Activated T-helper 2 cell treated with anti-CD3 and anti-CD28 coated beads, Interferon-gamma antibody, Interleukin-2, Interleukin-4, amounts not matched to agents 10 μg/mL and 5 μg/mL and 100 μg/mL, durations not matched to agents 14 hours and 24 hours and 36 hours (primary cell): ENCODE measurements around the gene ATG9A. TPM values are rescaled to one million over a fixed set of nuclear protein-coding genes. Genes with fewer than 3 reads are reported as not detected.
A peak's percentile ranks its signal among the peaks of the same experiment; 100 is the strongest.
"Not testable (repeated sequence)": the region's sequence is repeated elsewhere in the genome, so short reads cannot be mapped to it uniquely, and the experiment has no call there.

Experiments used
- DNase-seq: peaks from one replicate; pipeline ENCODE4 v3.0.0; 2021; ENCODE audit warnings: low spot score
- H3K27ac Mint-ChIP-seq: one replicate; pipeline ENCODE4 v1.8.0; 2021; ENCODE audit warnings: mixed read lengths
- H3K27me3 Mint-ChIP-seq: one replicate; pipeline ENCODE4 v1.8.0; 2021; ENCODE audit warnings: low read depth, mixed read lengths
- H3K36me3 Mint-ChIP-seq: one replicate; pipeline ENCODE4 v1.8.0; 2021; ENCODE audit warnings: low read depth, mixed read lengths
- H3K4me1 Mint-ChIP-seq: one replicate; pipeline ENCODE4 v1.8.0; 2021; ENCODE audit warnings: low read depth, mixed read lengths
- H3K4me3 Mint-ChIP-seq: one replicate; pipeline ENCODE4 v1.8.0; 2021; ENCODE audit warnings: low read depth, mild to moderate bottlenecking, moderate library complexity, mixed read lengths
- H3K9me3 Mint-ChIP-seq: one replicate; pipeline ENCODE4 v1.8.0; 2021; ENCODE audit warnings: mixed read lengths
- intact Hi-C: fragments of 100-400 bp; cut with micrococcal nuclease; formaldehyde crosslinking; loops from one replicate; pipeline ENCODE4 v1.15.1; 2023
- total RNA-seq: library from RNA; stranded (reverse); gene quantifications from 2 replicates; pipeline ENCODE4 v1.2.3, GENCODE V29; 2022

Gene ATG9A
- total RNA-seq, 1 donor from 2014 or later, result 53.1 TPM

GRCh38 chr2:219266232-219266631 is 36.8 kb upstream of the ATG9A start:
- no peaks in the 10 kb centered on the region for H3K4me1 Mint-ChIP-seq
- no peak for DNase-seq
- intact Hi-C loops, result no loop called here
- no peak overlapping the region for H3K4me3 Mint-ChIP-seq
- peaks cover 4% of the 10 kb centered on the region for H3K27me3 Mint-ChIP-seq
- H3K9me3 Mint-ChIP-seq, result no peaks in the 10 kb centered on the region
- no peak overlapping the region for H3K27ac Mint-ChIP-seq
- no peaks in the 10 kb centered on the region for H3K36me3 Mint-ChIP-seq

GRCh38 chr2:219261024-219261855 is 31.8 kb upstream of the ATG9A start:
- intact Hi-C loops, result no loop called here
- DNase-seq, result no peak
- Mint-ChIP-seq H3K4me3 (no peak overlapping the region), H3K36me3 (no peaks in the 10 kb centered on the region), H3K27ac (no peak overlapping the region), H3K4me1 (no peaks in the 10 kb centered on the region), H3K9me3 (no peaks in the 10 kb centered on the region), H3K27me3 (peaks cover 13% of the 10 kb centered on the region)

GRCh38 chr2:219258942-219259341 is 29.5 kb upstream of the ATG9A start:
- Mint-ChIP-seq H3K27me3 (peaks cover 13% of the 10 kb centered on the region), H3K4me1 (peaks cover 10% of the 10 kb centered on the region)
- H3K27ac Mint-ChIP-seq, H3K36me3 Mint-ChIP-seq, H3K9me3 Mint-ChIP-seq, H3K4me3 Mint-ChIP-seq, DNase-seq: not testable (repeated sequence)
- intact Hi-C loops, result loop anchor here (10.0 kb wide), 1 partner anchor 854 kb away; no protein-coding TSS in a partner anchor

GRCh38 chr2:219254590-219255201 is 25.3 kb upstream of the ATG9A start:
- Mint-ChIP-seq H3K4me1 (peaks cover 39% of the 10 kb centered on the region), H3K4me3 (peak overlapping the region; percentile 77), H3K27ac (peak overlapping the region; percentile 92), H3K36me3 (peaks cover 36% of the 10 kb centered on the region), H3K27me3 (peaks cover 3% of the 10 kb centered on the region), H3K9me3 (no peaks in the 10 kb centered on the region)
- intact Hi-C loops, result loop anchor here (1.0 to 10.0 kb wide), 2 partner anchors 25 to 850 kb away; partner anchors contain the start of gene DNAJB2
- peak; percentile 40 for DNase-seq

- peak within 1 kb of the TSS; percentile 92 for H3K27ac Mint-ChIP-seq
- H3K27me3 Mint-ChIP-seq, result no peaks in the 10 kb centered on the region
- H3K4me3 Mint-ChIP-seq, result peak within 1 kb of the TSS; percentile 77
- intact Hi-C loops, result loop anchor here (1.0 to 10.0 kb wide), 9 partner anchors 9 to 849 kb away; partner anchors contain the start of genes ANKZF1, ATG9A, CNPPD1 and DNAJB2
- no peaks in the 10 kb centered on the region for H3K9me3 Mint-ChIP-seq
- H3K36me3 Mint-ChIP-seq, result peaks cover 43% of the 10 kb centered on the region
- peaks cover 46% of the 10 kb centered on the region for H3K4me1 Mint-ChIP-seq
- peak; percentile 84 for DNase-seq
These were observed 24.5 kb upstream of the ATG9A start, which contains the start of gene TUBA4A for GRCh38 chr2:219253753-219254589. TSS of gene TUBA4A (minus strand) at chr2:219253918. CDS start at chr2:219253858, 60 bp downstream.

- Mint-ChIP-seq H3K27ac (peak within 1 kb of the TSS; percentile 92), H3K27me3 (no peaks in the 10 kb centered on the region), H3K4me3 (peak within 1 kb of the TSS; percentile 77), H3K36me3 (peaks cover 51% of the 10 kb centered on the region), H3K4me1 (peaks cover 54% of the 10 kb centered on the region), H3K9me3 (no peaks in the 10 kb centered on the region)
- peak; percentile 54 for DNase-seq
- intact Hi-C loops, result loop anchor here (1.0 to 10.0 kb wide), 8 partner anchors 8 to 848 kb away; partner anchors contain the start of genes ANKZF1, ATG9A, CNPPD1 and GLB1L
These were observed 23.7 kb upstream of the ATG9A start, which contains the start of gene TUBA4B for GRCh38 chr2:219252900-219253752. TSS of gene TUBA4B (plus strand) at chr2:219253243. CDS start at chr2:219253408, 165 bp downstream.

GRCh38 chr2:219252570-219252899 is 23.1 kb upstream of the ATG9A start:
- peak overlapping the region; percentile 85 for H3K27ac Mint-ChIP-seq
- DNase-seq, result no peak
- H3K27me3 Mint-ChIP-seq, result no peaks in the 10 kb centered on the region
- peaks cover 60% of the 10 kb centered on the region for H3K4me1 Mint-ChIP-seq
- H3K36me3 Mint-ChIP-seq, result peaks cover 57% of the 10 kb centered on the region
- H3K4me3 Mint-ChIP-seq, result peak overlapping the region; percentile 77
- intact Hi-C loops, result loop anchor here (2.0 to 10.0 kb wide), 3 partner anchors 42 to 848 kb away; no protein-coding TSS in a partner anchor
- no peaks in the 10 kb centered on the region for H3K9me3 Mint-ChIP-seq

- Mint-ChIP-seq H3K27ac (peak overlapping the region; percentile 85), H3K4me3 (peak overlapping the region; percentile 77), H3K27me3 (no peaks in the 10 kb centered on the region), H3K9me3 (no peaks in the 10 kb centered on the region), H3K36me3 (peaks cover 62% of the 10 kb centered on the region), H3K4me1 (peaks cover 65% of the 10 kb centered on the region)
- DNase-seq, result no peak
- intact Hi-C loops, result loop anchor here (2.0 to 10.0 kb wide), 3 partner anchors 43 to 847 kb away; no protein-coding TSS in a partner anchor
These were observed 22.6 kb upstream of the ATG9A start for GRCh38 chr2:219252084-219252483.

- H3K27ac Mint-ChIP-seq, result peak overlapping the region; percentile 85
- intact Hi-C loops, result loop anchor here (2.0 to 10.0 kb wide), 3 partner anchors 43 to 847 kb away; no protein-coding TSS in a partner anchor
- peak overlapping the region; percentile 77 for H3K4me3 Mint-ChIP-seq
- no peaks in the 10 kb centered on the region for H3K9me3 Mint-ChIP-seq
- no peaks in the 10 kb centered on the region for H3K27me3 Mint-ChIP-seq
- H3K4me1 Mint-ChIP-seq, result peaks cover 69% of the 10 kb centered on the region
- peaks cover 66% of the 10 kb centered on the region for H3K36me3 Mint-ChIP-seq
- no peak for DNase-seq
These were observed 22.2 kb upstream of the ATG9A start for GRCh38 chr2:219251656-219252055.

- no peak for DNase-seq
- peaks cover 74% of the 10 kb centered on the region for H3K36me3 Mint-ChIP-seq
- intact Hi-C loops, result loop anchor here (10.0 kb wide), 1 partner anchor 845 kb away; no protein-coding TSS in a partner anchor
- peaks cover 70% of the 10 kb centered on the region for H3K4me1 Mint-ChIP-seq
- H3K9me3 Mint-ChIP-seq, result no peaks in the 10 kb centered on the region
- no peaks in the 10 kb centered on the region for H3K27me3 Mint-ChIP-seq
- H3K4me3 Mint-ChIP-seq, result peak overlapping the region; percentile 77
- peak overlapping the region; percentile 47 for H3K27ac Mint-ChIP-seq
These were observed 20.8 kb upstream of the ATG9A start for GRCh38 chr2:219250049-219250781.
